IPS-NIHi7 (cell line): ENCODE results near the gene PRR23E.

Source experiments
- DNase-seq: peaks from one replicate; pipeline ENCODE4 v3.0.0; 2012; ENCODE audit warnings: mixed read lengths; ENCODE audit errors: extremely low spot score

Gene PRR23E

DNA sequence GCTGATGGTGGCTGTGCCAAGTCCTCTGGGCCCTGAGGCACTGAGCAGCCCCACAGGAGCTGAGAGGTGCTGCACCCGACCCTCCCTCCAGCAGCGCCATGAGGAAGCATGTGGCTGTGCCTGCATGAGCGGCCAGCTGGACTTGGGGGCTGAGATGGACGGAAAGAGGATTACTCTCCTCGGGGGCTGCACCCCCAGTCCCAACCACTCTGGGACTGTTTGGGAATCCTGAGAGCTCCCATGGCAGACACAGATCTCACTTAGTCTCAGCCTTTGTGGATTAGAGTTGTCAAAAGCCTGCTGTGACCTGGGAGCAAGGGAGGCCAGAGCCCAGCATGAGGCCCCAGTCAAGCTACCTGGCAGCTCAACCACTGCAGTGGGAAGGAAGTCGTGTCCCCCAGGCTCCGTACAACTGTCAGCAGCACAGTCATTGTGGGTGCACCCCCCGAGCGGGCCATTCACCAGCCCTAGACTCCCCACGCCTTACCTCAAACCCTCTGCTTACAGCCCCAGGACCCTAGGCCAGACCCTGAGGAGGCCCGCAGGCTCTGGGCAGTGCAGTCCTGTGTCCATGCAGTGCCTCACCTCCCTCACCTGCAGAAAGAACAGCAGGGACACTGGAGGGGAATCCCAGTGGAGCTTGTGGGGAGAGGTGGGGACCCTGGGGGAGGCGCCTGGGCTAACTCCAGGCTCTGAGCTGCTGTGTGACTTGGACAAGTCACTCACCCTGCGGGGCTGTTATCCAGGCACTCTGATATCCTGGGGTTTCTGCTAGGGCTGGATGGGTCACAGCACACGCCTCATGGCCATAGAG, 17.1 kb downstream of the PRR23E start:
- peak; percentile 42 for DNase-seq

GRCh38 chr3:127210654-127210943, 17.7 kb downstream of the PRR23E start:
- no peak for DNase-seq

DNA sequence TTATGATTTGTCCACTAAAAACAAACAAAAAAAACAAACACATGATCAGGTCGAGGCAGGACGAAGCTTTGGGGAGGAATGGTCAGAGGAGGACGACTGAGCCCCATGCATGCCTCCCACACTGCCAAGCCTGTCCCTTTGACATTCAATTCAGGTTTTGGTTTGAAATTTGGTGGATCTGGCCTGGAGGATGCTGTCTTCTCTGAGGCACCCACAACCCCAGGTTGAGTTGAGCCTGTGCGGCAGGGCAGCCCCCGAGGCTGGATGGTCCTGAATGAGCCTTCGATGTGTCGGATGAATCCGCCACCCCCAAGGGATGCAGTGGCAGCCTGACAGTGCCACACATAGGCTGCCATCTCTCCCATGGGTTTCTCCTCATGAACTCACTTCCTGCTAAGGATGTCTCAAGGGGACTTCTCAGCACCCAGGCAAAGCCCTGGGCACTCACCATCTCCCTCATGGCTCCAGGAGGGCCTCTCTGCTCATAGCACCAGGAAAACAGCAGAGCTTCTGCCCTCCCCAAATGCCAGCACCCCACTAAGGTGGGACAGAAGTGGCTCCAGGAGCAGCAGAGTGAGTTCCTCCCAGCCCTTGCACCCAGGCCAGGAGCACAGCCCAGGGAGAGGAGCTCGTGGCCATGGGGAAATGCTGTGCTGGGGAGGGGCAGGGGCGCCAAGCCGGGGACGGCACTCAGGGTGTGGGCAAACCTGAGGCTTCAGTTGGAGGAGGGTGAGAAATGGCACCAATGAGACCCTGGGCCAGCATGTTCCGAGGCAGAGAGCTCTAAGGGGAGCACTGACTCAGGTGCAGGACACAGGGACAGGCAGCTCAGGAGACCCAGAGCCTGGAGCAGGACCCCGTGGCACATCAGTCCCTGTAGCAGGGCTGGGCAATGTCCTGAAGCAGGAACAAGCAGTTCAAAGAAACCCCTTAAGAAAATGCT, 18.5 kb downstream of the PRR23E start:
- no peak for DNase-seq

- no peak for DNase-seq
Observed at GRCh38 chr3:127212231-127212630, 19.3 kb downstream of the PRR23E start.

DNA sequence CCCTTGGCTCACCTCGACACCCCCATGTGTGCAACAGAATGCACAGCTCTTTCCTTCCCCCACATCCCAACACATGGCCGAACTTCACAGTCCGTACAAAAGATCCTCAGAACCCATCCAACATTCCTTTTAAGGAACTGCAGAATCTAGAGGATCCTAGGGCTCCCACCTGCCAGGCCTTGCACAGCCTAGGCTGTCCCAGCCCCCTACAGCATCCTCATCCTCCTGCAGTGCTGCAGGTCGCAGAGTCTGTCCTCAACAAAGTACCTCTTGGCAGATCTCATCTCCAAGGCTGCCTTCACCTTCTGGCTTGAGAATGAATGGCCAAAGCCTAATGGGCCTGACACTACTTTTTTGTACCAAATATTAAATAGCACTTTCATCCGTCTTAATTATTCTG, 19.8 kb downstream of the PRR23E start:
- no peak for DNase-seq

GRCh38 chr3:127213381-127213918, 20.5 kb downstream of the PRR23E start:
- peak; percentile 8 for DNase-seq

DNA sequence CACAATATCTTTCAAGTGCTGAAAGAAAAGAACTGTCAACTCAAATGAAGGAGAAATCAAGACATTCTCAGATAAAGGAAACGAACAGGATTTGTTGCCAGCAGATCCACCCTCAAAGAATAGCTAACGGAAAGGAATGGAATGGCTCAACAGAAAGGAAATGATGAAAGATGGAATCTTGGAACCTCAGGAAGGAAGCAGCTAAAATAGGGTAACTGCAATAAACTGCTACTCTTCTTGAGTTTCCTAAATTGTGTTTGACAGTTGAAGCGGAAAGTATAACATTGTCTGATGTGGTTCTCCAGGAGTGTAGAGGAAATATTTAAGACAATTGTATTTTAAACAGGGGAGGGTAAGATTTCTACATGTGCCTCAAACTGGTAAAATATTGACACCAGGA, 22.0 kb downstream of the PRR23E start:
- no peak for DNase-seq

DNA sequence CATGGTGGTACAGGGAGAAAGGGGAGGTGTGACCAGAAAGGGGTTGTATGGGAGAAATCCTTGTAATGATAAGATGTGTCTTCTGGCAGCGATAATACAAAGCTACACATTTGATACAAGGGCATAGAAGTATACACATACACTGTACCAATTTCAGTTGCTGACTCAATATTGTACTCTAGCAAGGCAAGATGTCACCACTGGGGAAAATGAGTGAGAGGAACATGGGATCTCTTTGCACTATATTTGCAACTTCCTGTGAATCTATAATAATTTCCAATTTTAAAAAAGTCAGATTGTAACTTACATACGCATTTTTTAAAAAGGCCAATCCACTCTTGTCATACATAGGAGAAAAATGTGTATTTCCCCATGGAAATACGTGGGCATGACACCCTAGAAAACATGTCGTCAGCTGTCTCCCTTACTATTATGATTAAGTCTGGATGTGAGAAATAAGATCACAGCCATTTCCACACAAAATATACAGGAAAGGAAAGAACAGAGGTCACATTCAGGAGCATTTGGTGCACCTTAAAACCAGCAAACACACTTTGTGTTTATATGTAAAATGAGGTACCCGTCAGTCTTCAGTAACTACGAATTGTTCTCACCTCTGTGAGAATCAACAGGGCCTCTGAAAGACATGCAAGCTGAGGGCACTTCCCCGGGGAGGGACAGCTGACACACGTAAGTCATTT, 22.9 kb downstream of the PRR23E start:
- peak; percentile 24 for DNase-seq

DNA sequence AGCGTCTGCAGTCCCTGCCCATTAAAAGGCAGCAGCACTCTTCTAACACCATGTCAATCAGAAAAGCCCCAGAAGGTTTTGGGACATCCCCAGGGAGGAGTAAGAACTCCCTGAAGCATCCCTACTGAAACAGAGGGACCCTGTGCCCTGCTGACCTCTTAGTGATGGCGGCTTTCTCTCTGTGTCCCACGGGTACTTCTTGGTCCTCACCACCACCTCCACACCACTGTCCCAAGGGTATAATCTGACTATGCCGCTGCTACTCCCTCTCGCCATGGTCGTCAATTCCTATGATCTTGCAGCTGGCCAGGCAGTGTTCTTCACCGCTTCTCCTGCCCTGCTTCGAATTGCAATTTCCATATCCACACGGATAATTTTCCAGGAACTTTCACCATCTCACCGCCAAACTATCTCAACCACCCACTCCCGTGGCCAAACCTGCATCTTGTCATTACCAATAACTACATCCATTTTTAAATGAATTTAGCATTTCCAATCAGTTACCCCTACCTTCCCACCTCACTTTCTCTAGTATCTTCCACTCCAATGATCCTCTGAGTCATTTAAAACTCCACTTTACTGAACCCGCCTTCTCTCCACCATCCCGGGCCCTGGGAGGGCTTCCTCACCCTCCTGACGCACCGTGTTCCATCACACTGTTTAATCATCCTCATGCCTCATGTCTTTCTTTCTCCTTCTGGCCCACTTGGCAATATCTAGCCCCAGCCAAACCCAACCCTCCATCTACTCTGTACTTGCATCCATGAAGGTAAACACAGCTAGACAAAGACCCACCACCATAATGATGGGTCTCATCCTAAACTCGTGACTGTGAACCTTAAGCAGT, 23.7 kb downstream of the PRR23E start:
- no peak for DNase-seq

- no peak for DNase-seq
Observed at GRCh38 chr3:127217596-127218453, 24.9 kb downstream of the PRR23E start.

- peak; percentile 10 for DNase-seq
Observed at GRCh38 chr3:127218454-127218922, 25.6 kb downstream of the PRR23E start.

- DNase-seq: no peak
Observed at GRCh38 chr3:127220497-127220896, 27.6 kb downstream of the PRR23E start.

DNA sequence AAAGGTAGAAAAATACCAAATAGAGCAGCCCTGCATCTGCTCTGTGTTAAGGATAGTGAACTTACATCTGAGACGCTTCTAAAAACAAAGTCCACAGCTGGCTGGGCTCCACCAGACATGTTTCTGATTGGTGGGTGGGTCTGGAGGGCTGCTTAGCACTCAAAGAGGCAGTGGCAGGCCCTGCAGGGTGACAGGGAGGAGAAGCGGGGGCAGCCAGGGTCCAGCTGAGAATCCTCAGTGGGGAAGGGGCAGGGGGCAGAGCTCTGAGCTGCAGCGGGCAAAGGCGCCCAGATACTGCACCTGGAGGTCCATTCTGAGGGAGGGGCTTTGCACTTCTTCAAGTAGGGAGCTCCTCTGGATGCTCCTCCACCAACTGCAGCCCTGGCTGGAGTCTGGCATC, 28.1 kb downstream of the PRR23E start:
- DNase-seq: no peak

- no peak for DNase-seq
Observed at GRCh38 chr3:127221446-127222035, 28.6 kb downstream of the PRR23E start.

GRCh38 chr3:127222163-127222562, 29.2 kb downstream of the PRR23E start:
- no peak for DNase-seq

DNA sequence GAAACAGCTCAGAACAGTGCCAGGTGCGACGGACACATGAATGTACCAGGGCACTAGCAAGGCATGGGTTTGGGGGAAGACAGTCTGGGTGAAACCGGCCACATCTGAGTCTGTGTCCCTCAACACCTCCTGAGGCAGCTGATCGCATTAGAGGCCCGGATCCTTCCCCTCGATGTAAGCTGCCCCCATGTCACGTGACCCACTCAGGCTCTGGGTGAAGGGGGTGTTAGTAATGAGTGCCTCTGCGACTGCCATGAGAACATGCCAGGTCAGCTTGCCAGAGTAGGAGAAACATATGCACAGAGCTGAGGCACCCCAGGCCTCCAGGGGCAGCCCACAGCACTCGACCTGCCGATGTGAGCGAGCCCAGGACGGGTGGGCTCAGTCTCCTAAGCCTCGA, 29.7 kb downstream of the PRR23E start:
- DNase-seq: no peak

DNA sequence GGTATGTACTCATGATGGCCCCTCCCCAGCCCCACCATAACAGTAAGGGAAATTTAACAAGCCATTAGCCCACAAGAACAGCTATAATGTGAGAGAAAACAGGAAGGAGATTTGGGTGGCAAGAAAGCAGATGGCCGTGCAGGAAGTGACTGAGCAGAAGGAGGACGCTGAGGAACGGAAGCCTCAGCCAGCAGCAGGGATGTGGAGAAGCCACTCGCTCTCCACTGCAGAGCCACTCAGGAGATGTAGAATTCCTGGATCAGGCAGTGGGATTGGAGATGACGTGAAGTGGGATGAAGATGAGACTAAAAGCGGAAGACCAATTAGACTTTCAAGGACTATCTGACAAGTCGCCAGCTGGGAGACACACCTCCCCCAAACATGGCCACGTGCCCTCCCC, 31.2 kb downstream of the PRR23E start:
- no peak for DNase-seq

DNA sequence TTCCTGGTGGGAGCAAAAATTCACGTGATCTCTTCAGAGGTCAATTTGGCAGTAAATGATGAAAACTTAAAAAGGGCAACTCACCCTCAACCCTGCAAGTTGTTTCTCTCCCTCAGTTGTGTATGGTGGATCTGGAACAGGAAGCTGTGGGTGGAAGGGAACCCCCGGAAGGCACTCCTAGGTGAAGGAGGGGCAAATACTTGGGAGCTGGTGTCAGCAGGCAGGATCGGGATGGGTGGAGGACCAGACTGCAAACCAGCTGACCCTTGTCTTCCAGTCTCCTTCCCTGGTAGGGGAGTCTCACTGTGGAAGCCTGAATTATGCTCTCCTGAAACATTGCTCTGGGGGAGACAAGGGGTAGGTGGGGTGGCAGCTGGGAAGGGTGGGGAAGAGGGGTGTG, 33.5 kb downstream of the PRR23E start:
- no peak for DNase-seq

DNA sequence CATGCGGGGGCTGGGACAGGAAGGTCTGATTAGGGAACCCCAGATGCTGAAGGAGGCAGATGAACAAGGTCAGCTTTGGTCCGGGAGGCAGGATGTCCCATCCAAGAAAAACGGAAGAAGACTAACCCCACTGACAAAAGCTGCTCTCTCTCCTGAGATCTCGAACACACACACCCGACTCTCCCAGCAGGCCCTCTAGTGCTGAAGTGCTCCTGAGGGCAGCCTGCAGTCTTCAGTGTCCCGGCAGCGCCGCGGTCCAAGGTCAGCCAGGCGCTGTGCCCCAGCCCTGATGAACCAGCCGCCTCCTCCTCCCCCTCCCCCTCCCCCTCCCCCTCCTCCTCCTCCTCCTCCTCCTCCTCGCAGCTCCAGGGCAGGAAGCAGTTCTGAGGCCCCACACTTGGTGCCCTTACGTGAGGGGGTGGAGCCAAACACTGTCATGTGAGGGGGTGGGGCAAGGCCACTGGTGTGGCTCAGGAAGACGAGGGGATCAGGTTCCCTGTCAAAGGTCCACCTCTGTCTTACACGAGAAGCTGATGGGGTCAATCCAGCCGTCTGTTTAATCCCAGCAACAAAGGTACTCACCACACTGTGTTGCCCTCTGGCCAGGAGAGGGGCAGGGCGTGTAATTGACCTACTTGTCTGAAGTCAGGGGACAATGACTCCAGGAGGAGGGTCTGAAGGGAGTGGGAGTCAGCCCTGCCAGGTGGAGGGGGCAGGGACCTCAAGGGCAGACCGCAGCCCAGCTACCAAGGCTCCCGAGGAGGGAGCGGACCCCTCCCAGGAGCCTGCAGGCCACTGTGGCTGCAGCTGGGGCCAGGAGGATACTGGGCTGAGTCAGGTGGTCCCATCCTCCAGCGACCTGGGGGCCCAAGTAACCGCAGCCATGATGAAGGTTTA, 34.3 kb downstream of the PRR23E start:
- peak; percentile 64 for DNase-seq
